Fibroblast of lung (primary cell): ENCODE measurements around the gene DCAF11.

ENCODE experiments used
- EZH2 ChIP-seq: IDR thresholded peaks from 2 replicates; pipeline ENCODE4 v1.5.1; 2012; ENCODE audit warnings: low read length, control low read depth, mild to moderate bottlenecking; ENCODE audit errors: missing control alignments
- TF ChIP-seq, protein P1 (sequence below), 2 donors: IDR thresholded peaks in 1 of 2; conservative IDR thresholded peaks in 1 of 2; 1 replicate in 1 of 2; 2 replicates in 1 of 2; pipeline ENCODE4 v1.5.1; 2011 to 2012; ENCODE audit warnings: low read length in 2 of 2, control low read depth in 1 of 2, inconsistent platforms in 1 of 2, low read depth in 1 of 2, mild to moderate bottlenecking in 1 of 2

DNA sequence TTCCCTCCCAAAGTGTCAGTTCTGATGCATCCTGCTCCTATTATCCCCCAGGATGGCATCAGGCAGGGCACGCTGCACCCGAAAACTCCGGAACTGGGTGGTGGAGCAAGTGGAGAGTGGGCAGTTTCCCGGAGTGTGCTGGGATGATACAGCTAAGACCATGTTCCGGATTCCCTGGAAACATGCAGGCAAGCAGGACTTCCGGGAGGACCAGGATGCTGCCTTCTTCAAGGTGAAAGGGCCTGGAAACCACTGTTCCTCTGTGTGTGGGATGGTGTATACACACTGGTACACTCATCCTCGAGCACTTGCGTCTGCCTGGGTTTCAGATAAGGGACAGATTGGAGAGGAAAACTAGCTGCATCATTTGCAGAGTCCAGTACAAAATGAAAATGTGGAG is 47.5 kb downstream of the DCAF11 start:
- TF ChIP-seq EZH2, result no peak
- TF ChIP-seq, protein P1, sequence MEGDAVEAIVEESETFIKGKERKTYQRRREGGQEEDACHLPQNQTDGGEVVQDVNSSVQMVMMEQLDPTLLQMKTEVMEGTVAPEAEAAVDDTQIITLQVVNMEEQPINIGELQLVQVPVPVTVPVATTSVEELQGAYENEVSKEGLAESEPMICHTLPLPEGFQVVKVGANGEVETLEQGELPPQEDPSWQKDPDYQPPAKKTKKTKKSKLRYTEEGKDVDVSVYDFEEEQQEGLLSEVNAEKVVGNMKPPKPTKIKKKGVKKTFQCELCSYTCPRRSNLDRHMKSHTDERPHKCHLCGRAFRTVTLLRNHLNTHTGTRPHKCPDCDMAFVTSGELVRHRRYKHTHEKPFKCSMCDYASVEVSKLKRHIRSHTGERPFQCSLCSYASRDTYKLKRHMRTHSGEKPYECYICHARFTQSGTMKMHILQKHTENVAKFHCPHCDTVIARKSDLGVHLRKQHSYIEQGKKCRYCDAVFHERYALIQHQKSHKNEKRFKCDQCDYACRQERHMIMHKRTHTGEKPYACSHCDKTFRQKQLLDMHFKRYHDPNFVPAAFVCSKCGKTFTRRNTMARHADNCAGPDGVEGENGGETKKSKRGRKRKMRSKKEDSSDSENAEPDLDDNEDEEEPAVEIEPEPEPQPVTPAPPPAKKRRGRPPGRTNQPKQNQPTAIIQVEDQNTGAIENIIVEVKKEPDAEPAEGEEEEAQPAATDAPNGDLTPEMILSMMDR (conservative IDR thresholded peaks at IDR 0.05 in 1 of 2, IDR thresholded peaks at IDR 0.05 in 1 of 2; ENCODE audit: low read depth in 1 of 2, low read length in 2 of 2), result no peak
